Activated T-cell treated with anti-CD3 and anti-CD28 coated beads, Interleukin-2, amount 50 U/mL, for 72 hours (primary cell): ENCODE results near the gene FATE1. TPM values are rescaled to one million over a fixed set of nuclear protein-coding genes. Genes with fewer than 3 reads are reported as not detected.

ENCODE experiments used
- ATAC-seq, 2 donors: fragments of 150-1000 bp; cut with Tn5 transposase; replicated peaks in 1 of 2; 2 replicates each; pipeline ENCODE4 v1.10.0; 2021; ENCODE audit warnings: moderate library complexity in 2 of 2, mild to moderate bottlenecking in 1 of 2
- DNase-seq, 2 donors: peaks; one replicate each; pipeline ENCODE4 v3.0.0; 2021 to 2022; ENCODE audit warnings: mixed read lengths in 1 of 2
- H3K27ac Mint-ChIP-seq: one replicate; pipeline ENCODE4 v1.8.0; 2022; ENCODE audit warnings: mild to moderate bottlenecking, moderate library complexity, mixed read lengths
- H3K27me3 Mint-ChIP-seq: one replicate; pipeline ENCODE4 v1.8.0; 2022; ENCODE audit warnings: low read depth, mixed read lengths
- H3K36me3 Mint-ChIP-seq, 2 donors: one replicate each; pipeline ENCODE4 v1.8.0; 2022; ENCODE audit warnings: mixed read lengths in 2 of 2, mild to moderate bottlenecking in 1 of 2; ENCODE audit not compliant: insufficient read depth in 2 of 2
- H3K4me1 Mint-ChIP-seq: one replicate; pipeline ENCODE4 v1.8.0; 2022; ENCODE audit warnings: low read depth, mixed read lengths
- H3K4me3 Mint-ChIP-seq, 2 donors: one replicate each; pipeline ENCODE4 v1.8.0; 2022; ENCODE audit warnings: mild to moderate bottlenecking in 2 of 2, mixed read lengths in 2 of 2, moderate library complexity in 2 of 2
- H3K9me3 Mint-ChIP-seq, 2 donors: one replicate each; pipeline ENCODE4 v1.8.0; 2022; ENCODE audit warnings: mixed read lengths in 2 of 2
- total RNA-seq, 2 donors: library from RNA; stranded (reverse); gene quantifications; one replicate each; pipeline ENCODE4 v1.2.3, GENCODE V29; 2022

Gene FATE1
- total RNA-seq, 2 donors from 2014 or later = not detected

- no peaks in the 10 kb centered on the region for H3K4me1 Mint-ChIP-seq
- DNase-seq (no peak), ATAC-seq (no peak)
- H3K9me3 Mint-ChIP-seq = no peaks in the 10 kb centered on the region
- no peak overlapping the region for H3K27ac Mint-ChIP-seq
- H3K27me3 Mint-ChIP-seq = peaks cover 22% of the 10 kb centered on the region
- no peaks in the 10 kb centered on the region for H3K36me3 Mint-ChIP-seq
- H3K4me3 Mint-ChIP-seq = no peak overlapping the region
These were observed 47.0 kb downstream of the FATE1 start for GRCh38 chrX:151762802-151763201.

- no peak for DNase-seq
- H3K4me3 Mint-ChIP-seq = no peak overlapping the region
These were observed 47.9 kb downstream of the FATE1 start for GRCh38 chrX:151763711-151764110.

GRCh38 chrX:151765026-151765425 is 49.2 kb downstream of the FATE1 start:
- Mint-ChIP-seq H3K4me3 (no peak overlapping the region), H3K4me1 (no peaks in the 10 kb centered on the region), H3K27me3 (peaks cover 25% of the 10 kb centered on the region), H3K9me3 (no peaks in the 10 kb centered on the region), H3K27ac (no peak overlapping the region), H3K36me3 (no peaks in the 10 kb centered on the region)
- ATAC-seq = no peak
- DNase-seq = no peak

More at GRCh38 chrX:151763711-151764110, 47.9 kb downstream of the FATE1 start:
- no peak overlapping the region for H3K27ac Mint-ChIP-seq
- H3K36me3 Mint-ChIP-seq = no peaks in the 10 kb centered on the region
- H3K27me3 Mint-ChIP-seq = peaks cover 21% of the 10 kb centered on the region
- H3K4me1 Mint-ChIP-seq = no peaks in the 10 kb centered on the region
- no peak for ATAC-seq
- H3K9me3 Mint-ChIP-seq = no peaks in the 10 kb centered on the region

- Mint-ChIP-seq H3K36me3 (no peaks in the 10 kb centered on the region), H3K27me3 (peaks cover 8% of the 10 kb centered on the region), H3K9me3 (no peaks in the 10 kb centered on the region), H3K4me3 (no peak overlapping the region), H3K27ac (no peak overlapping the region), H3K4me1 (no peaks in the 10 kb centered on the region)
- ATAC-seq = no peak
- DNase-seq = no peak
These were observed 55.9 kb downstream of the FATE1 start for GRCh38 chrX:151771726-151772125.

Other genes starting within 250 kb of the FATE1 start
- not detected for gene PASD1, start 152.4 kb upstream of the FATE1 start, total RNA-seq
- not detected for gene PRRG3, start 20.6 kb upstream of the FATE1 start, total RNA-seq
- not detected for gene CNGA2, start 18.7 kb downstream of the FATE1 start, total RNA-seq
- not detected for gene MAGEA4, start 196.9 kb downstream of the FATE1 start, total RNA-seq